Mesenchymal stem cell (in vitro differentiated cells and primary cell): ENCODE data around the gene SLC25A25.
A peak's percentile ranks its signal among the peaks of the same experiment; 100 is the strongest.

ENCODE experiments used
- DNase-seq: peaks from one replicate; pipeline ENCODE4 v3.0.0-alpha.2; 2013
- H2AFZ ChIP-seq: one replicate; pipeline ENCODE4 v1.6.1; 2013; ENCODE audit warnings: low read depth, mild to moderate bottlenecking, control low read depth, inconsistent platforms, low read length, moderate library complexity
- H2AK5ac ChIP-seq: 2 replicates; pipeline ENCODE4 v1.6.1; 2013; ENCODE audit warnings: low read length, moderate library complexity, mild to moderate bottlenecking, inconsistent platforms; ENCODE audit not compliant: severe bottlenecking
- H2BK120ac ChIP-seq: one replicate; pipeline ENCODE4 v1.6.1; 2013; ENCODE audit warnings: low read depth, mild to moderate bottlenecking, inconsistent platforms, low read length, moderate library complexity
- H2BK12ac ChIP-seq, 2 experiments: one replicate each; pipeline ENCODE4 v1.6.1; 2013; ENCODE audit warnings: inconsistent platforms in 2 of 2, low read length in 2 of 2, mild to moderate bottlenecking in 2 of 2, moderate library complexity in 2 of 2, control low read depth in 1 of 2
- H2BK15ac ChIP-seq: one replicate; pipeline ENCODE4 v1.6.1; 2013; ENCODE audit warnings: mild to moderate bottlenecking, low read depth, inconsistent platforms; ENCODE audit not compliant: poor library complexity, severe bottlenecking
- H2BK5ac ChIP-seq: 2 replicates; pipeline ENCODE4 v1.6.1; 2013; ENCODE audit warnings: low read depth, mild to moderate bottlenecking, low read length, control low read depth, inconsistent platforms; ENCODE audit not compliant: poor library complexity, severe bottlenecking
- H3K14ac ChIP-seq, 2 experiments: one replicate each; pipeline ENCODE4 v1.6.1; 2013; ENCODE audit warnings: inconsistent platforms in 2 of 2, low read length in 2 of 2, control low read depth in 1 of 2, mild to moderate bottlenecking in 1 of 2, moderate library complexity in 1 of 2
- H3K18ac ChIP-seq, 2 experiments: one replicate each; pipeline ENCODE4 v1.6.1; 2013; ENCODE audit warnings: inconsistent platforms in 2 of 2, low read length in 2 of 2, control low read depth in 1 of 2, low read depth in 1 of 2, mild to moderate bottlenecking in 1 of 2
- H3K23ac ChIP-seq, 2 experiments: one replicate each; pipeline ENCODE4 v1.6.1; 2013; ENCODE audit warnings: inconsistent platforms in 2 of 2, low read length in 2 of 2, mild to moderate bottlenecking in 2 of 2, moderate library complexity in 2 of 2, control low read depth in 1 of 2
- H3K27ac ChIP-seq: 2 replicates; pipeline ENCODE4 v1.5.1; 2013; ENCODE audit warnings: mild to moderate bottlenecking, moderate library complexity, low read length, control low read depth, inconsistent platforms; ENCODE audit not compliant: poor library complexity, severe bottlenecking
- H3K27me3 ChIP-seq, 2 experiments: 2 replicates each; pipeline versions ENCODE4 v1.6.1 to v1.7.0; 2013; ENCODE audit warnings: low read length in 2 of 2, mild to moderate bottlenecking in 2 of 2, moderate library complexity in 2 of 2, control low read depth in 1 of 2, inconsistent platforms in 1 of 2; ENCODE audit not compliant: control insufficient read depth in 1 of 2, insufficient read depth in 1 of 2
- H3K36me3 ChIP-seq, 2 experiments: 2 replicates each; pipeline versions ENCODE4 v1.6.1 to v1.7.0; 2013; ENCODE audit warnings: low read length in 2 of 2, control low read depth in 1 of 2, inconsistent platforms in 1 of 2, low read depth in 1 of 2, mild to moderate bottlenecking in 1 of 2; ENCODE audit not compliant: insufficient read depth in 2 of 2, control insufficient read depth in 1 of 2
- H3K4ac ChIP-seq, 2 experiments: one replicate each; pipeline ENCODE4 v1.6.1; 2013; ENCODE audit warnings: inconsistent platforms in 2 of 2, low read length in 2 of 2, mild to moderate bottlenecking in 2 of 2, moderate library complexity in 2 of 2, control low read depth in 1 of 2, low read depth in 1 of 2
- H3K4me1 ChIP-seq: 2 replicates; pipeline ENCODE4 v1.6.1; 2013; ENCODE audit warnings: low read depth, low read length, control low read depth; ENCODE audit not compliant: control insufficient read depth, insufficient read depth
- H3K4me2 ChIP-seq: 2 replicates; pipeline ENCODE4 v1.6.1; 2013; ENCODE audit warnings: low read length, mild to moderate bottlenecking, inconsistent platforms; ENCODE audit not compliant: poor library complexity, severe bottlenecking
- H3K4me3 ChIP-seq, 2 experiments: 2 replicates each; pipeline versions ENCODE4 v1.5.1 to v1.7.0; 2013; ENCODE audit warnings: low read length in 2 of 2, mild to moderate bottlenecking in 2 of 2, control low read depth in 1 of 2, low read depth in 1 of 2; ENCODE audit not compliant: insufficient read depth in 1 of 2
- H3K79me1 ChIP-seq: replicated peaks from 2 replicates; pipeline ENCODE4 v1.6.1; 2013; ENCODE audit warnings: mild to moderate bottlenecking, control low read depth, low read length, inconsistent platforms; ENCODE audit not compliant: poor library complexity, severe bottlenecking
- H3K9ac ChIP-seq: 2 replicates; pipeline ENCODE4 v1.7.0; 2013; ENCODE audit warnings: mild to moderate bottlenecking, low read length, moderate library complexity
- H3K9me3 ChIP-seq: 2 replicates; pipeline ENCODE4 v1.7.0; 2013; ENCODE audit warnings: mild to moderate bottlenecking, low read length; ENCODE audit not compliant: control insufficient read depth
- H4K8ac ChIP-seq: one replicate; pipeline ENCODE4 v1.6.1; 2013; ENCODE audit warnings: inconsistent platforms, mild to moderate bottlenecking, low read length, moderate library complexity
- H4K91ac ChIP-seq: one replicate; pipeline ENCODE4 v1.6.1; 2013; ENCODE audit warnings: mild to moderate bottlenecking, low read length, inconsistent platforms
- WGBS: methylation state at CpG from one replicate; pipeline ENCODE4 v1.1.7; 2013; ENCODE audit warnings: mixed read lengths; 5-methylcytosine and 5-hydroxymethylcytosine counted together

SLC25A25 gene

GRCh38 chr9:128113526-128114325 lies 45.7 kb downstream of the SLC25A25 start:
- Histone ChIP-seq H3K9me3 (no peaks in the 10 kb centered on the region), H3K14ac (no peak overlapping the region), H3K79me1 (no peaks in the 10 kb centered on the region), H4K8ac (no peak overlapping the region), H3K9ac (no peak overlapping the region), H4K91ac (no peak overlapping the region), H3K4me3 (no peak overlapping the region), H2AFZ (no peak overlapping the region), H3K4ac (no peak overlapping the region), H3K27me3 (no peaks in the 10 kb centered on the region), H2AK5ac (no peak overlapping the region), H2BK5ac (no peak overlapping the region), H3K4me1 (peaks cover 5% of the 10 kb centered on the region), H3K18ac (no peak overlapping the region), H2BK120ac (no peak overlapping the region), H3K4me2 (no peak overlapping the region), H2BK12ac (no peak overlapping the region), H3K27ac (no peak overlapping the region), H2BK15ac (no peak overlapping the region), H3K23ac (no peak overlapping the region), H3K36me3 (peaks cover 12 to 41% of the 10 kb centered on the region in 2 experiments)
- 96% methylated on average over 12 of the region's 12 CpGs for WGBS
- DNase-seq: no peak

DNA sequence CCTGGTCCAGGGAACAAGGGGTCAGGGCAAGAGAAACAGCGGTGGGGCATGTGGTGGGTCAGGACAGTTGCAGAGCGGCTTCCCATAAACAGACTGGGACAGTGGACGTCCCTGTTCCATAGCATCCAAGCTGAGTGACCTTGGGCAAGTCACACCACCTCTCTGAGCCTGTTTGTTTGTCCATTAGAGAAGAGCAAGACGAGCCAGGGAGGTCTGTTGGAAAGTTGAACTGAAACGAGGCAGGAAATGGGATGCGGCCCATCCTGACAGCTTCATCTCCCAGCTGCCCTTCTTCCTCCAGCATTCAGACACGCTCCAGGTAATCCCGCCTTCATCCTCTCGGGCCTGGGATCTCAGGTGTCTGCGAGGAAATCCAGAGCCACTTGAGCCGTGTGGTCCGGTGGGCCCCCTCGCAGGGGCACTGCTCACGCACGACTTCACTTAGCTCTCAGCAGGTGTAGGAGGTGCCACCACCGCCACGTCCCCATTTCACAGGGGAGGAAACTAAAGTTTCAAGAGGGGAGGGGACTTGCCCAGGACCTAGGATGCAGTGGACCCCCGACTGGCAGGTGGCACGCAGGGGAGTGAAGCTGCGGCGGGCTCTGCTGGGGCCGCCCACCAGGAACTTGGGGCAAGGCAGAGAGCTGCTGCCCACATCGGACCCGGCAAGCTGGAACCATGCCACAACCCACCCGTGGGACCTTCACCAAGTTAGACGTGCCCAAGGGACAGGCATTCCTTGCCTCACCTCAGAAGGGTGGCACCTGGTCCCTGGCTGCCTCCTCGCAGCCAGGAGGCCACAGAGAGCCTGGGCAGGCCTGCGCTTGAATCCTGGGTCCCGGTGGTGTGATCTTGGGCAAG lies 46.5 kb downstream of the SLC25A25 start:
- H3K36me3 ChIP-seq: peaks cover 4 to 40% of the 10 kb centered on the region in 2 experiments
- no peaks in the 10 kb centered on the region for H3K9me3 ChIP-seq
- H3K23ac ChIP-seq: no peak overlapping the region
- no peak overlapping the region for H3K4me2 ChIP-seq
- H2BK12ac ChIP-seq: no peak overlapping the region
- WGBS: 92% methylated on average over 29 of the region's 29 CpGs
- no peak overlapping the region for H3K4me3 ChIP-seq
- no peaks in the 10 kb centered on the region for H3K27me3 ChIP-seq
- no peak overlapping the region for H2BK120ac ChIP-seq
- no peak overlapping the region for H3K14ac ChIP-seq
- DNase-seq: no peak
- H2AFZ ChIP-seq: no peak overlapping the region
- H3K27ac ChIP-seq: no peak overlapping the region
- H3K4ac ChIP-seq: no peak overlapping the region
- H3K18ac ChIP-seq: no peak overlapping the region
- H3K79me1 ChIP-seq: no peaks in the 10 kb centered on the region
- no peak overlapping the region for H2BK15ac ChIP-seq
- no peak overlapping the region for H4K8ac ChIP-seq
- H3K9ac ChIP-seq: no peak overlapping the region
- no peak overlapping the region for H2BK5ac ChIP-seq
- no peak overlapping the region for H2AK5ac ChIP-seq
- H3K4me1 ChIP-seq: peaks cover 5% of the 10 kb centered on the region
- peak overlapping the region; percentile 21 for H4K91ac ChIP-seq

DNA sequence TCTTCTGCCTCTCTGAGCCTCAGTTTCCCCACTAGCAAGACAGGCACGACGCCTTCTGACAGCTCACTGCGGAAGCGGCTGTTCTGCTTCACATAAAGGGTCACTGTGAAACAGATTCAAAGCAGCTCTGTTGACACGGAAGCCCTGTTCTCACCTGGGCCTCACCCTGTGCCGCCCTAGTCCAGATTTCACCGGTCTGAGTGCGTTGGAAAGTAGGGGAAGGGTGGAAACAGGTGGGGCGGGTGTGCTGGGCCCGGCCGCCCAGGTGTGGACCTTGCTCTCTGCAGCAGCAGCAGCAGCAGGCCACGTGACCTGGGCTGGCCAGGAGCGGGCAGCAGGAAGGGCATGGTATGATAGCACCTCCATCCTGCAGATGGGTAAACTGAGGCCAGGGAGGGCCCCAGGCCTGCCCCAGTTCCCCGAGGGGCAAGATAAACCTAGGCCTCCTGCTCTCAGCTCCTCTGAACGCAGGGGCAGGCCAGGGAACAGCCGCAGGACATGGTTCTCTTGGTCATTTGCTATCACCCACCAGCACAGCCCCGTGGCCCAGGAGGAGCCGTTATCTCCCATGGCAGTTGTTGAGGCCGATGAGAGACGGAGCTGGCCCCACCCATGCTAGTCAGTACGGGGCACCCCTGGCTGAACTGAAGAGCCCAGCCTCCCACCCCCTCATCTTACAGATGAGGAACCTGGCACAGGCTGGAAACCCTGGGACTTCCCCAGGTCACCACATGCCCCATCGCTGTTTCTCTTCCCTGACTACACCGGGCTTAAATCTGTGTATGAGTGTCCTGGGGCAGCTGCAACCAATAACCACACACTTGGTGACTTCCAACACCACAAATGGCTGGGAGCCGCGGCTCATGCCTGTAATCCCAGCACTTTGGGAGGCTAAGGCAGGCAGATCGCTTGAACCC lies 47.4 kb downstream of the SLC25A25 start:
- Histone ChIP-seq H3K27me3 (no peaks in the 10 kb centered on the region), H3K23ac (no peak overlapping the region), H3K36me3 (peaks cover 3 to 42% of the 10 kb centered on the region in 2 experiments), H3K4me3 (no peak overlapping the region), H2AFZ (no peak overlapping the region), H3K4me1 (peaks cover 5% of the 10 kb centered on the region), H4K91ac (peak overlapping the region; percentile 21), H3K9me3 (no peaks in the 10 kb centered on the region), H2BK120ac (no peak overlapping the region), H3K4me2 (no peak overlapping the region), H2BK15ac (no peak overlapping the region), H3K9ac (no peak overlapping the region), H3K4ac (no peak overlapping the region), H2BK12ac (no peak overlapping the region), H3K14ac (no peak overlapping the region), H3K18ac (no peak overlapping the region), H2BK5ac (no peak overlapping the region), H2AK5ac (no peak overlapping the region), H3K27ac (no peak overlapping the region), H4K8ac (no peak overlapping the region), H3K79me1 (no peaks in the 10 kb centered on the region)
- 94% methylated on average over 26 of the region's 26 CpGs for WGBS
- no peak for DNase-seq
